Measurements from ENCODE around the gene CTNNA3. TPM values are rescaled to one million over a fixed set of nuclear protein-coding genes. Genes with fewer than 3 reads are reported as not detected.

The CTNNA3 gene
- total and polyA plus RNA-seq, 2 of the 4 experiments (the other 2 are of a cell fraction) = 0.19 to 0.90 TPM

- TF ChIP-seq FOS (IDR thresholded peaks at IDR 0.05; ENCODE audit: low read depth, low read length) (no peak), MXI1 (IDR thresholded peaks at IDR 0.05; ENCODE audit: borderline replicate concordance, low read depth, low read length) (no peak), CEBPB (IDR thresholded peaks at IDR 0.05; ENCODE audit: low read depth, low read length) (no peak), RAD21 (IDR thresholded peaks at IDR 0.05; ENCODE audit: low read length) (no peak), CHD1 (IDR thresholded peaks at IDR 0.05; ENCODE audit: low read depth, low read length) (no peak), BHLHE40 (IDR thresholded peaks at IDR 0.05; ENCODE audit: low read depth, low read length) (no peak), MAZ (IDR thresholded peaks at IDR 0.05; ENCODE audit: borderline replicate concordance, low read depth, low read length) (no peak), RFX5 (IDR thresholded peaks at IDR 0.05; ENCODE audit: low read depth, low read length) (no peak), CTCF (conservative IDR thresholded peaks at IDR 0.05; ENCODE audit: low read depth, low read length) (no peak), USF2 (IDR thresholded peaks at IDR 0.05; ENCODE audit: low read depth, low read length) (no peak), POLR2A (IDR thresholded peaks at IDR 0.05; ENCODE audit: low read depth, low read length) (no peak)
- Histone ChIP-seq H3K9ac (ENCODE audit: low read depth, low read length) (no peak overlapping the region), H3K4me3 (ENCODE audit: insufficient read depth, low read depth, low read length) (no peak overlapping the region), H2AK9ac (replicated peaks; ENCODE audit: low read depth, low read length, poor library complexity) (no peak overlapping the region), H4K91ac (ENCODE audit: insufficient read depth, low read depth, low read length) (no peak overlapping the region), H3K18ac (ENCODE audit: low read depth, low read length) (no peak overlapping the region), H4K20me1 (ENCODE audit: insufficient read depth, low read length) (no peaks in the 10 kb centered on the region), H3K36me3 (ENCODE audit: control insufficient read depth, insufficient read depth, low read length) (no peaks in the 10 kb centered on the region), H3K4ac (ENCODE audit: low read depth, low read length) (no peak overlapping the region), H2BK15ac (ENCODE audit: low read depth, low read length) (no peak overlapping the region), H3K9me1 (ENCODE audit: insufficient read depth, low read length) (no peaks in the 10 kb centered on the region), H3K4me1 (ENCODE audit: control insufficient read depth, insufficient read depth, low read length) (no peaks in the 10 kb centered on the region), H4K5ac (ENCODE audit: low read depth, low read length) (no peak overlapping the region), H3K14ac (replicated peaks; ENCODE audit: low read depth, low read length) (no peak overlapping the region), H3K9me3 (ENCODE audit: control insufficient read depth, insufficient read depth, low read length) (no peaks in the 10 kb centered on the region), H2AFZ (replicated peaks; ENCODE audit: low read length, poor library complexity) (no peak overlapping the region), H2BK120ac (ENCODE audit: low read depth, low read length) (no peak overlapping the region), H3K56ac (ENCODE audit: extremely low read depth, insufficient read depth, low read length) (no peak overlapping the region), H2BK5ac (ENCODE audit: low read depth, low read length, poor library complexity, severe bottlenecking) (no peak overlapping the region), H3K27ac (ENCODE audit: insufficient read depth, low read length) (no peak overlapping the region), H3K23ac (ENCODE audit: low read depth, low read length) (no peak overlapping the region), H3K27me3 (ENCODE audit: control insufficient read depth, insufficient read depth, low read length) (peaks cover 14% of the 10 kb centered on the region), H4K8ac (ENCODE audit: low read depth in 2 of 2, low read length in 2 of 2) (no peak overlapping the region), H3K4me2 (ENCODE audit: low read depth, low read length) (no peak overlapping the region), H2AK5ac (ENCODE audit: low read depth, low read length) (no peak overlapping the region), H3K79me1 (ENCODE audit: low read depth in 1 of 2, low read length in 2 of 2) (no peaks in the 10 kb centered on the region), H2BK20ac (ENCODE audit: low read depth, low read length) (no peak overlapping the region)
- ChIA-PET CTCF (no interaction called here), POLR2A (ENCODE audit: unreplicated experiment) (no interaction called here)
- no peak for DNase-seq
- BruUV-seq (replicated peaks) = no TSS peak
- intact Hi-C loops (cut with micrococcal nuclease) = no loop called here
- WGBS, 2 experiments (ENCODE audit: extremely low coverage in 2 of 2, insufficient read length in 1 of 2) = 80% methylated on average over 2 of the region's 5 CpGs; no CpG with 5 or more reads in 1 of the 2 experiments
- in situ Hi-C loops (cut with MboI; ENCODE audit: low sequenced_read_pairs) = loop anchor here (25.0 kb wide), 1 partner anchor 585 kb away; no protein-coding TSS in a partner anchor
- no peak for ATAC-seq (ENCODE audit: low read depth)
- dilution Hi-C loops (cut with HindIII; ENCODE audit: low sequenced_read_pairs, unreplicated experiment) = no loop called here
Observed at GRCh38 chr10:66926841-66927240, 769.2 kb downstream of the CTNNA3 start.
